Liver (tissue), 9 donors: Measurements from ENCODE around the gene GLS. TPM values are rescaled to one million over a fixed set of nuclear protein-coding genes. Genes with fewer than 3 reads are reported as not detected.
A peak's percentile ranks its signal among the peaks of the same experiment; 100 is the strongest.

Source experiments
- DNase-seq: peaks from one replicate; pipeline ENCODE4 v3.0.0-alpha.2; 2017; ENCODE audit warnings: low spot score
- H3K27ac ChIP-seq, 2 donors: one replicate each; pipeline ENCODE4 v1.7.0; 2013; ENCODE audit warnings: inconsistent platforms in 2 of 2, low read length in 2 of 2, control low read depth in 1 of 2, low read depth in 1 of 2, mild to moderate bottlenecking in 1 of 2
- H3K27me3 ChIP-seq, 4 donors: one replicate each; pipeline versions ENCODE4 v1.6.1 to v1.7.0; 2013; ENCODE audit warnings: low read length in 3 of 4, inconsistent platforms in 1 of 4, mild to moderate bottlenecking in 1 of 4, moderate library complexity in 1 of 4; ENCODE audit not compliant: control insufficient read depth in 4 of 4, insufficient read depth in 4 of 4
- H3K36me3 ChIP-seq, 4 donors: one replicate each; pipeline versions ENCODE4 v1.6.1 to v1.7.0; 2013; ENCODE audit warnings: low read length in 3 of 4, mild to moderate bottlenecking in 3 of 4, low read depth in 1 of 4, moderate library complexity in 1 of 4; ENCODE audit not compliant: control insufficient read depth in 4 of 4, insufficient read depth in 3 of 4
- H3K4me1 ChIP-seq, 4 donors: one replicate each; pipeline versions ENCODE4 v1.6.1 to v1.7.0; 2013; ENCODE audit warnings: low read length in 3 of 4, mild to moderate bottlenecking in 3 of 4, moderate library complexity in 1 of 4; ENCODE audit not compliant: control insufficient read depth in 4 of 4, insufficient read depth in 4 of 4
- H3K4me3 ChIP-seq, 3 donors: one replicate each; pipeline versions ENCODE4 v1.6.1 to v1.7.0; 2013; ENCODE audit warnings: low read length in 3 of 3, control low read depth in 1 of 3, low read depth in 1 of 3, mild to moderate bottlenecking in 1 of 3
- H3K9ac ChIP-seq, 2 donors: one replicate each; pipeline ENCODE4 v1.7.0; 2013; ENCODE audit warnings: low read length in 2 of 2, mild to moderate bottlenecking in 2 of 2, moderate library complexity in 2 of 2, control low read depth in 1 of 2, low read depth in 1 of 2
- H3K9me3 ChIP-seq, 4 donors: one replicate each; pipeline versions ENCODE4 v1.6.1 to v1.7.0; 2013; ENCODE audit warnings: low read length in 3 of 4; ENCODE audit not compliant: control insufficient read depth in 4 of 4
- CTCF ChIP-seq: fragments of 150-350 bp; IDR thresholded peaks from 2 replicates; pipeline ENCODE4 v1.5.1; 2017; ENCODE audit warnings: improper control_type of control experiment, low read depth, low read length; ENCODE audit not compliant: missing input control
- EGR1 ChIP-seq, 2 donors: IDR thresholded peaks; 2 replicates each; pipeline ENCODE4 v1.6.1; 2016 to 2018; ENCODE audit warnings: antibody characterized with exemption in 2 of 2, low read depth in 2 of 2
- FOXA1 ChIP-seq: IDR thresholded peaks from 2 replicates; pipeline ENCODE4 v1.6.1; 2016; ENCODE audit warnings: antibody characterized with exemption
- FOXA2 ChIP-seq: IDR thresholded peaks from 2 replicates; pipeline ENCODE4 v1.6.1; 2016; ENCODE audit warnings: antibody characterized with exemption
- GABPA ChIP-seq, 2 donors: IDR thresholded peaks in 1 of 2; conservative IDR thresholded peaks in 1 of 2; 2 replicates each; pipeline ENCODE4 v1.6.1; 2016; ENCODE audit warnings: antibody characterized with exemption in 2 of 2, mild to moderate bottlenecking in 1 of 2, moderate library complexity in 1 of 2
- HNF4A ChIP-seq, 2 donors: conservative IDR thresholded peaks; 2 replicates each; pipeline ENCODE4 v1.6.1; 2016; ENCODE audit warnings: antibody characterized with exemption in 2 of 2, mild to moderate bottlenecking in 2 of 2
- HNF4G ChIP-seq: IDR thresholded peaks from 2 replicates; pipeline ENCODE4 v1.6.1; 2016; ENCODE audit warnings: antibody characterized with exemption
- JUND ChIP-seq, 2 donors: IDR thresholded peaks; 2 replicates each; pipeline ENCODE4 v1.6.1; 2016; ENCODE audit warnings: antibody characterized with exemption in 2 of 2
- MAX ChIP-seq: IDR thresholded peaks from 2 replicates; pipeline ENCODE4 v1.6.1; 2016; ENCODE audit warnings: antibody characterized with exemption
- NR2F2 ChIP-seq: IDR thresholded peaks from 2 replicates; pipeline ENCODE4 v1.6.1; 2016; ENCODE audit warnings: antibody characterized with exemption
- RAD21 ChIP-seq, 2 donors: IDR thresholded peaks; 2 replicates each; pipeline ENCODE4 v1.6.1; 2016; ENCODE audit warnings: antibody characterized with exemption in 2 of 2, mild to moderate bottlenecking in 2 of 2
- REST ChIP-seq: IDR thresholded peaks from 2 replicates; pipeline ENCODE4 v1.6.1; 2016; ENCODE audit warnings: antibody characterized with exemption, mild to moderate bottlenecking
- RXRA ChIP-seq, 2 donors: IDR thresholded peaks; 2 replicates each; pipeline ENCODE4 v1.6.1; 2017 to 2018; ENCODE audit warnings: antibody characterized with exemption in 2 of 2, mild to moderate bottlenecking in 1 of 2
- SP1 ChIP-seq: IDR thresholded peaks from 2 replicates; pipeline ENCODE4 v1.6.1; 2018; ENCODE audit warnings: antibody characterized with exemption, mild to moderate bottlenecking
- TAF1 ChIP-seq: conservative IDR thresholded peaks from 2 replicates; pipeline ENCODE4 v1.6.1; 2016; ENCODE audit warnings: antibody characterized with exemption, mild to moderate bottlenecking
- YY1 ChIP-seq: IDR thresholded peaks from 2 replicates; pipeline ENCODE4 v1.6.1; 2016; ENCODE audit warnings: antibody characterized with exemption, mild to moderate bottlenecking
- ZBTB33 ChIP-seq: IDR thresholded peaks from 2 replicates; pipeline ENCODE4 v1.6.1; 2016; ENCODE audit warnings: antibody characterized with exemption
- WGBS: extraction: QIAGEN DNeasy Blood & Tissue Kit; methylation state at CpG from one replicate; pipeline ENCODE4 v1.1.7; 2013; 5-methylcytosine and 5-hydroxymethylcytosine counted together
- polyA plus RNA-seq, 2 donors: library from polyadenylated mRNA; stranded (reverse) in 1 of 2; unstranded in 1 of 2; fragments of 200-250 nt in 1 of 2; fragments of >200 nt in 1 of 2; fragmentation: Nextera tagmentation in 1 of 2; extraction: Ambion mirVana in 1 of 2; gene quantifications; one replicate each; pipeline versions ENCODE4 v1.2.1 to v1.2.3, GENCODE V29; 2013 to 2015
- total RNA-seq, 2 donors: library from RNA; depleted of rRNA; stranded (reverse); fragments of >200 nt; gene quantifications; one replicate each; pipeline ENCODE4 v1.2.3, GENCODE V29; 2014
- TF ChIP-seq, protein P1 (sequence below): IDR thresholded peaks from 2 replicates; pipeline ENCODE4 v1.6.1; 2016; ENCODE audit warnings: antibody characterized with exemption
- donor health status: healthy.
- donor health status: healthy.
- donor health status: healthy.
- donor health status: healthy.
- donor health status: healthy.

The GLS gene
- total and polyA plus RNA-seq, 4 donors: 4.3 to 38.6 (median 16.5) TPM

DNA sequence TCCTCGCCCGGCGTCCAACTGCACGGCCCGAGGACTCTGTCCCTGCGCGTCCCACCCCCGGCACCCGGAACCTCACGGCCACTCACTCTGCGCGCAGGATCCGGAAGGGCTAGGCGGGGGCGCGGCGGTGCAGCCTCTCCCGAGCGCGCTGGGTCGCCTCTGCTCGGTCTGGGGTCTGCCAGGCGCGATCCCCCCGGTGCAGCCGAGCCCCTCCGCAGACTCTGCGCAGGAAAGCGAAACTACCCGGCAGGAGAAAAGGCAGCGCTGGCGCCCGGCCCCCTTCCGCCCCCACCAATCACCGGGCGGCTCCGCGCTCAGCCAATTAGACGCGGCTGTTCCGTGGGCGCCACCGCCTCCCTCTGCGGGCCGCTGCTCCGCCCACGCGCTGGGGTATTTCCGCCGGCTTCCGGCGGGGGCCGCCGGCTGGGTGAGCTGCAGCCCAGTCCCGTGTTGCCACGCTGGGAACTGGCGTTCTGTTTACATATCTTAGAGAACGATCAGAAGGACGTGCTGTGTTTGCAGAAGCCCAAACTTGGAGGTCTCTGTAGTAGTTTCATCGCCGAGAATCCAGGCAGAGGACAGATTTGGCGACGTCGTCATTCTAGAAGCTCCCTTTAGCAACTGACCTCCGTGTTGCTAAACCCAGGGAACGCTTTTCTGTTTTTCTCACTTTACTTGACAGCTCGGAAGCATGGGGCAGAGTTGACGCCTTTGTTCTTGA lies 133.5 kb downstream of the GLS start, which contains the start of gene STAT1:
TSS of gene STAT1 (minus strand) at position 240 of the 721 bp plus-strand sequence. CDS start 4,168 bp downstream, outside the sequence.
- H3K9ac ChIP-seq: peak within 1 kb of the TSS; percentile 93 to 95
- WGBS: under 1% methylated on average over 68 of the region's 68 CpGs
- no peaks in the 10 kb centered on the region for H3K27me3 ChIP-seq
- peak within 1 kb of the TSS; percentile 86 to 95 for H3K27ac ChIP-seq
- H3K9me3 ChIP-seq: no peaks in the 10 kb centered on the region
- TF ChIP-seq EGR1 (IDR thresholded peaks at IDR 0.05; ENCODE audit: low read depth in 2 of 2) (peak; percentile 100), HNF4A (conservative IDR thresholded peaks at IDR 0.05) (peak in 1 of 2 donors; percentile 15), RAD21 (IDR thresholded peaks at IDR 0.05) (no peak), HNF4G (no peak), MAX (peak; percentile 92), NR2F2 (no peak), FOXA1 (peak; percentile 63), TAF1 (peak; percentile 55), CTCF (peak; percentile 14), FOXA2 (peak; percentile 58), JUND (IDR thresholded peaks at IDR 0.05) (peak in 1 of 2 donors; percentile 31), SP1 (peak; percentile 87), RXRA (IDR thresholded peaks at IDR 0.05) (no peak), ZBTB33 (peak; percentile 74), YY1 (no peak), GABPA (IDR thresholded peaks at IDR 0.05 in 1 of 2, conservative IDR thresholded peaks at IDR 0.05 in 1 of 2) (peak; percentile 55 to 90), REST (peak; percentile 73)
- TF ChIP-seq, protein P1, sequence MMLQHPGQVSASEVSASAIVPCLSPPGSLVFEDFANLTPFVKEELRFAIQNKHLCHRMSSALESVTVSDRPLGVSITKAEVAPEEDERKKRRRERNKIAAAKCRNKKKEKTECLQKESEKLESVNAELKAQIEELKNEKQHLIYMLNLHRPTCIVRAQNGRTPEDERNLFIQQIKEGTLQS: no peak
- peak; percentile 97 for DNase-seq
- H3K4me3 ChIP-seq: peak within 1 kb of the TSS; percentile 80 to 98 (median 96)
- peaks cover 0 to 14% (median 4%) of the 10 kb centered on the region in 4 donors for H3K36me3 ChIP-seq
- H3K4me1 ChIP-seq: peaks cover 7 to 32% (median 23%) of the 10 kb centered on the region in 4 donors
